ENCODE data around the gene SERINC5.
A peak's percentile ranks its signal among the peaks of the same experiment; 100 is the strongest.

SERINC5 gene

GRCh38 chr5:80082731-80083100, 173.1 kb downstream of the SERINC5 start:
- peak; percentile 83 for DNase-seq

GRCh38 chr5:80082281-80082680, 173.6 kb downstream of the SERINC5 start:
- DNase-seq = no peak

DNA sequence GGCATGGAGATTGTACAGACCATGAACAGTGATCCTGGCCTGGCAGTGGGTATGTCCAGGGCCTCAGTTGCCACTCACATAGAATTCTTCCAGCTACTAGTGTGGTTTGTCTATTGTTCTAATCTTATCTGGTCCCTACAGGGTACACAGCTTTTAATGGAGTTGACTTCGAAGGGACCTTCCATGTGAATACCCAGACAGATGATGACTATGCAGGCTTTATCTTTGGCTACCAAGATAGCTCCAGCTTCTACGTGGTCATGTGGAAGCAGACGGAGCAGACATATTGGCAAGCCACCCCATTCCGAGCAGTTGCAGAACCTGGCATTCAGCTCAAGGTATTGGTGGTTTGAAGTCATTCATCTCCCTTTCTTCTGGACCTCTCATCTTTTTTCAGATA, 176.9 kb downstream of the SERINC5 start:
- no peak for DNase-seq

GRCh38 chr5:80077051-80077714, 178.7 kb downstream of the SERINC5 start:
- DNase-seq = no peak

- DNase-seq = no peak
These were observed 179.5 kb downstream of the SERINC5 start for GRCh38 chr5:80076131-80077050.

DNA sequence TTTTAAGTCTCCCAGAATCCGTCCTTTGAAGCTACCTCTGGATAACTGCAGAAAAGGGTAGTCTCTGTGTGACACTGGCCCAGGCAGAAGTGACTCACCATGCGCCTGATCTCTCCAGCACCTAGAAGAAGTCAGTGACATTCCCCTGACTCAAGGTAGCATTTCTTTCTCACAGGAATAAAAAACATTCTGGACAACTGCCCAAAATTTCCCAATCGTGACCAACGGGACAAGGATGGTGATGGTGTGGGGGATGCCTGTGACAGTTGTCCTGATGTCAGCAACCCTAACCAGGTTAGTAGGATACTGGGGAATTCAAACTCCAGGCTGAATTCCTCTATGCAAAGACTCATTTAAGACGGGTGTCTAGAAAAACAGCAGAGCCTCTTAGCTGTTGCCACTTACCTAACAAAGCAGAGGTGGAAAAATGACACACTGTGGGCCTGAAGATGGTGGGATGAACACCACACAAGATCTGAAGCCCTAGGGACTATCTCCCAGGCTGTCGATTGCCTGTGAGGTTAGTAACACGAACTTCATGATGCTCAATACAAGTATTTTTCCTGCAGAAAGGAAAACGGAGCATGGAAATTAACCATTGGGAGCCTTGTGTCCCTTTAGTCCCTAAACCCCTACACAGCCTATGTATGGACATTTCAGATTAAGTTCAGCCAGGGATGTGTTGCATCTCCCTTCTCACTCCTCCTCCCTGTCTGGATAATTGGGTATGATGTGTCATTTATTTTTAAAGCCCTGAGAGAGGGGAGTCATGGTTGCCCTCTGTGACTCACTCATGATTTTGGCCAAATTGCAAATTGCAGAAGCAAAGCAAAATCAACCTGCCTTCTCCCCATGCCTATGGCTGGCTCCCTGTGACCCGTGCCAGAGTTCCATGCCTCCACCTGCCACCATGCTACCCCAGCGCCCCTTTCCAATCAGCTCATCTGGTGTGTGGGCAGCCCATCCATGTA, 183.5 kb downstream of the SERINC5 start:
- DNase-seq = no peak

DNA sequence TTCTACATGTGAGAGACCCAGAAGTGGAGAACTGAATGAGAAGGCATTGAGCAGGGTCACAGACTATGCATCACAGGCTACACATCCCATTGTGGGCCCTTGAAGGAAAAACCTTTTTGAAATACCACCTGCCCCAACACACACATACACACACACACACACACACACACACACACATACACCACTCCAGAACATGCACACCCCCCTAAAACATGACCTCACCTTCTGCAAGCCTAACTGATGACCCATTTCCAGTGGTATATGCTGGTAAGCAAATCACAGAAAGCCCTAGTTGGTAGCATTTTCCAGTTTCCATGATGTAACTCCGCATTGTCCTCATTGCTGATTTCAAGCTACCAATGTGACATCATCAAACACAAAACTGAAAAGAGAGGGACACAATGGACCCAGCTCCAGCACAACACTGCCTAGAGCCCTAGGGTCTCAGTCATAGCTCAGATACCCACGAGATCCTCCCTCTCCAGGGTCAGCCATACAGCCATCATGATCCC, 184.3 kb downstream of the SERINC5 start:
- no peak for DNase-seq

- DNase-seq = no peak
These were observed 185.4 kb downstream of the SERINC5 start for GRCh38 chr5:80070338-80071056.

- DNase-seq = no peak
These were observed 185.9 kb downstream of the SERINC5 start for GRCh38 chr5:80069918-80070318.

- DNase-seq = no peak
These were observed 186.5 kb downstream of the SERINC5 start for GRCh38 chr5:80069251-80069800.

GRCh38 chr5:80068775-80069174, 187.1 kb downstream of the SERINC5 start:
- no peak for DNase-seq

GRCh38 chr5:80068246-80068636, 187.6 kb downstream of the SERINC5 start:
- no peak for DNase-seq

DNA sequence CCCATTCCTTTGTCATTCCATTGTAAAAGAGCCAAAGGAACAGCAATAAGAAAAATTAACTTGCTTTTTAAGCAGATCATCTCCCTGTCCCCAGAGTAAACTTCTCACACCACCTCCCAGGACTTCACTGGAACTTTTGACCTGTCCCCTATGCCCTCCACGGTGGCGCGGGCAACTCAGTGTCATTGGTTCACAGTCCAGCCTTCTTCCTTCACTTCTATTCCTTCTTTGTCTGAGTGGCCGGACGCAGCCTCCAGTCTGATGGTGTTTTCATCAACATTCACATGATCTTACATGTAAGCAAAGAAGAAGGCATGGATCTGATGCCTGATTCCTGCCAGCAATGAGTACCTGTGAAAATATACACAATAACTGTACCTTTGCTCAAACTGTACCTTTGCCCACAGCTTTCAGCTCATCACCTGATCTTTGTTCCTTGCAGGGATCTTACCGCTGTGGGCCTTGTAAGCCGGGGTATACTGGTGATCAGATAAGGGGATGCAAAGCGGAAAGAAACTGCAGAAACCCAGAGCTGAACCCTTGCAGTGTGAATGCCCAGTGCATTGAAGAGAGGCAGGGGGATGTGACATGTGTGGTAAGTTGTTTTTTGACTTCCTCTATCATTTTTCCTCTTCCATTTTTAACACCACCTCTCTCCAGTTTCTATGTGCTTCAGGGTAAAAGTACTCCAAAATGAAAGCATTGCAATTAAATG, 188.2 kb downstream of the SERINC5 start:
- DNase-seq = no peak

DNA sequence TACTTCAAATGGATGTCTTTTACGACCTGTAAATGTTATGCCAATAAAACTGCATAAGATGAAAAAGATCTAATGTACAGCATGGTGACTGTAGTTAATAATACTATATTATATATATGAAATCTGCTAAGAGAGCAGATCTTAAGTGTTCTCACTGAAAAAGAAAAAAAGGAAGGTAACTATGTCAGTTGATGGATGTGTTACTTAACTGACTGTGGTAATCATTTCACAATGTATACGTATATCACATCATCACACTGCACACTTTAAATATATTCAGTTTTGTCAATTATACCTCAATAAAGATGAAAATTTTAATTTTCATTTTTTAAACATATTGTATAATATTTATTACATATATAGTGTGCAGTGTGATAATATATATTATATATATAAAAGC, 188.8 kb downstream of the SERINC5 start:
- DNase-seq = no peak

GRCh38 chr5:80064124-80064523, 191.7 kb downstream of the SERINC5 start:
- no peak for DNase-seq

Measured in DMS79 treated with DMSO at 0.1 percent for 48 hours (cell line).